ENCODE results near the gene FBXL17. TPM values are rescaled to one million over a fixed set of nuclear protein-coding genes. Genes with fewer than 3 reads are reported as not detected.

The FBXL17 gene
- total RNA-seq, 1 experiment from 2014 or later = 18.2 TPM

GRCh38 chr5:107873877-107874276 lies 508.0 kb downstream of the FBXL17 start:
- peaks cover 11% of the 10 kb centered on the region for H3K36me3 Mint-ChIP-seq (ENCODE audit: insufficient read depth, unreplicated experiment)
- BruUV-seq (replicated peaks) = no TSS peak
- no peak overlapping the region for H3K27ac Mint-ChIP-seq (ENCODE audit: low read depth, unreplicated experiment)
- H3K4me1 Mint-ChIP-seq (ENCODE audit: insufficient read depth, unreplicated experiment) = peaks cover 7% of the 10 kb centered on the region
- no peak for DNase-seq (ENCODE audit: unreplicated experiment)
- no peak for TF ChIP-seq CTCF (IDR thresholded peaks at IDR 0.05; ENCODE audit: unreplicated experiment)
- no peak overlapping the region for H3K4me3 Mint-ChIP-seq (ENCODE audit: unreplicated experiment)
- intact Hi-C loops (cut with micrococcal nuclease) = no loop called here
- ChIA-PET CTCF (interaction anchor here (0.7 kb wide), 2 partner anchors 109 to 751 kb away, joined by 4 to 5 read pairs; no protein-coding TSS in a partner anchor), POLR2A (no interaction called here)
- no peaks in the 10 kb centered on the region for H3K27me3 Mint-ChIP-seq (ENCODE audit: insufficient read depth, unreplicated experiment)
- H3K9me3 Mint-ChIP-seq (ENCODE audit: unreplicated experiment) = no peaks in the 10 kb centered on the region

- BruUV-seq (replicated peaks) = no TSS peak
- CTCF ChIA-PET = no interaction called here
- POLR2A ChIA-PET = interaction anchor here (2.1 kb wide), 1 partner anchor 23 kb away, joined by 10 read pairs; no protein-coding TSS in a partner anchor
- H3K36me3 Mint-ChIP-seq (ENCODE audit: insufficient read depth, unreplicated experiment) = peaks cover 11% of the 10 kb centered on the region
- H3K9me3 Mint-ChIP-seq (ENCODE audit: unreplicated experiment) = no peaks in the 10 kb centered on the region
- no peaks in the 10 kb centered on the region for H3K27me3 Mint-ChIP-seq (ENCODE audit: insufficient read depth, unreplicated experiment)
- no peak for TF ChIP-seq CTCF (IDR thresholded peaks at IDR 0.05; ENCODE audit: unreplicated experiment)
- H3K4me3 Mint-ChIP-seq (ENCODE audit: unreplicated experiment) = no peak overlapping the region
- no peak for DNase-seq (ENCODE audit: unreplicated experiment)
- H3K4me1 Mint-ChIP-seq (ENCODE audit: insufficient read depth, unreplicated experiment) = peaks cover 7% of the 10 kb centered on the region
- no peak overlapping the region for H3K27ac Mint-ChIP-seq (ENCODE audit: low read depth, unreplicated experiment)
- intact Hi-C loops (cut with micrococcal nuclease) = no loop called here
These were observed 510.9 kb downstream of the FBXL17 start for GRCh38 chr5:107871023-107871422.

- H3K9me3 Mint-ChIP-seq (ENCODE audit: unreplicated experiment) = no peaks in the 10 kb centered on the region
- DNase-seq (ENCODE audit: unreplicated experiment) = peak; percentile 61
- intact Hi-C loops (cut with micrococcal nuclease) = no loop called here
- POLR2A ChIA-PET = interaction anchor here (0.6 to 2.1 kb wide), 2 partner anchors 24 to 77 kb away, joined by 3 to 10 read pairs; no protein-coding TSS in a partner anchor
- BruUV-seq (replicated peaks) = no TSS peak
- no peaks in the 10 kb centered on the region for H3K27me3 Mint-ChIP-seq (ENCODE audit: insufficient read depth, unreplicated experiment)
- H3K4me1 Mint-ChIP-seq (ENCODE audit: insufficient read depth, unreplicated experiment) = peaks cover 7% of the 10 kb centered on the region
- H3K27ac Mint-ChIP-seq (ENCODE audit: low read depth, unreplicated experiment) = peak overlapping the region; percentile 1
- no peak overlapping the region for H3K4me3 Mint-ChIP-seq (ENCODE audit: unreplicated experiment)
- CTCF ChIA-PET = no interaction called here
- H3K36me3 Mint-ChIP-seq (ENCODE audit: insufficient read depth, unreplicated experiment) = peaks cover 11% of the 10 kb centered on the region
- no peak for TF ChIP-seq CTCF (IDR thresholded peaks at IDR 0.05; ENCODE audit: unreplicated experiment)
These were observed 512.3 kb downstream of the FBXL17 start for GRCh38 chr5:107869438-107870115.

- no peak for DNase-seq (ENCODE audit: unreplicated experiment)
- intact Hi-C loops (cut with micrococcal nuclease) = no loop called here
- ChIA-PET POLR2A (interaction anchor here (2.1 kb wide), 1 partner anchor 25 kb away, joined by 10 read pairs; no protein-coding TSS in a partner anchor), CTCF (no interaction called here)
- Mint-ChIP-seq H3K27ac (ENCODE audit: low read depth, unreplicated experiment) (no peak overlapping the region), H3K27me3 (ENCODE audit: insufficient read depth, unreplicated experiment) (no peaks in the 10 kb centered on the region), H3K4me3 (ENCODE audit: unreplicated experiment) (no peak overlapping the region), H3K9me3 (ENCODE audit: unreplicated experiment) (no peaks in the 10 kb centered on the region), H3K36me3 (ENCODE audit: insufficient read depth, unreplicated experiment) (peaks cover 11% of the 10 kb centered on the region), H3K4me1 (ENCODE audit: insufficient read depth, unreplicated experiment) (peaks cover 7% of the 10 kb centered on the region)
- no peak for TF ChIP-seq CTCF (IDR thresholded peaks at IDR 0.05; ENCODE audit: unreplicated experiment)
- no TSS peak for BruUV-seq (replicated peaks)
These were observed 513.1 kb downstream of the FBXL17 start for GRCh38 chr5:107868650-107869409.
